SK-N-SH treated with all-trans-retinoic acid at 6 μM for 48 hours (cell line): Measurements from ENCODE around the gene FBLIM1.

Source experiments
- ATAC-seq: fragments of 200-7000 bp; cut with Tn5 transposase; 3 replicates; pipeline ENCODE4 v1.9.1; 2020; ENCODE audit warnings: mild to moderate bottlenecking, moderate library complexity
- ARNTL ChIP-seq: fragments of 450-650 bp; formaldehyde crosslinking; IDR thresholded peaks from 2 replicates; pipeline ENCODE4 v1.5.0; 2020; ENCODE audit warnings: low read depth, mild to moderate bottlenecking, moderate library complexity, borderline replicate concordance
- BACH2 ChIP-seq: fragments of 250-450 bp; sonication (Bioruptor Pico); IDR thresholded peaks from 2 replicates; pipeline ENCODE4 v1.9.0; 2021; ENCODE audit warnings: mild to moderate bottlenecking, borderline replicate concordance
- CREB5 ChIP-seq: fragments of 250-450 bp; sonication (Bioruptor Pico); IDR thresholded peaks from 2 replicates; pipeline ENCODE4 v1.5.1; 2020; ENCODE audit warnings: low read depth, mild to moderate bottlenecking, moderate library complexity
- CSDC2 ChIP-seq: fragments of 250-450 bp; sonication (Bioruptor Pico); IDR thresholded peaks from 2 replicates; pipeline ENCODE4 v1.5.0; 2020; ENCODE audit warnings: mild to moderate bottlenecking, moderate library complexity
- CSRNP3 ChIP-seq: fragments of 250-450 bp; sonication (Bioruptor Pico); IDR thresholded peaks from 2 replicates; pipeline ENCODE4 v1.5.1; 2021; ENCODE audit warnings: mild to moderate bottlenecking, moderate library complexity
- ESRRG ChIP-seq: fragments of 250-450 bp; sonication (Bioruptor Pico); IDR thresholded peaks from 2 replicates; pipeline ENCODE4 v1.6.1; 2021; ENCODE audit warnings: mild to moderate bottlenecking
- ISL1 ChIP-seq: fragments of 250-450 bp; sonication (Bioruptor Pico); IDR thresholded peaks from 2 replicates; pipeline ENCODE4 v2.1.2; 2022; ENCODE audit warnings: mild to moderate bottlenecking, moderate library complexity
- OSR1 ChIP-seq: fragments of 250-450 bp; sonication (Bioruptor Pico); IDR thresholded peaks from 2 replicates; pipeline ENCODE4 v1.8.0; 2022; ENCODE audit warnings: moderate library complexity, mild to moderate bottlenecking, inconsistent platforms
- PATZ1 ChIP-seq: fragments of 250-450 bp; sonication (Bioruptor Pico); IDR thresholded peaks from 2 replicates; pipeline ENCODE4 v1.8.0; 2020; ENCODE audit warnings: mild to moderate bottlenecking, moderate library complexity, borderline replicate concordance
- POU6F1 ChIP-seq: fragments of 250-450 bp; sonication (Bioruptor Pico); IDR thresholded peaks from 2 replicates; pipeline ENCODE4 v1.8.0; 2021; ENCODE audit warnings: low read depth, mild to moderate bottlenecking, moderate library complexity, borderline replicate concordance
- PPARA ChIP-seq: fragments of 250-450 bp; sonication (Bioruptor Pico); IDR thresholded peaks from 2 replicates; pipeline ENCODE4 v1.5.0; 2020; ENCODE audit warnings: mild to moderate bottlenecking, borderline replicate concordance
- RARB ChIP-seq: fragments of 250-450 bp; sonication (Bioruptor Pico); IDR thresholded peaks from 2 replicates; pipeline ENCODE4 v1.8.0; 2021; ENCODE audit warnings: mild to moderate bottlenecking, moderate library complexity
- SNAI2 ChIP-seq: fragments of 250-450 bp; sonication (Bioruptor Pico); IDR thresholded peaks from 2 replicates; pipeline ENCODE4 v1.5.0; 2020; ENCODE audit warnings: mild to moderate bottlenecking, moderate library complexity
- TCF4 ChIP-seq: fragments of 250-450 bp; sonication (Bioruptor Pico); IDR thresholded peaks from 2 replicates; pipeline ENCODE4 v1.8.0; 2021; ENCODE audit warnings: mild to moderate bottlenecking, moderate library complexity, borderline replicate concordance
- TOX ChIP-seq: fragments of 250-450 bp; sonication (Bioruptor Pico); IDR thresholded peaks from 2 replicates; pipeline ENCODE4 v1.8.0; 2021; ENCODE audit warnings: mild to moderate bottlenecking, moderate library complexity, borderline replicate concordance
- TSHZ2 ChIP-seq: fragments of 250-450 bp; sonication (Bioruptor Pico); IDR thresholded peaks from 2 replicates; pipeline ENCODE4 v1.5.0; 2020; ENCODE audit warnings: mild to moderate bottlenecking, moderate library complexity
- ZC3H10 ChIP-seq: fragments of 250-450 bp; sonication (Bioruptor Pico); IDR thresholded peaks from 2 replicates; pipeline ENCODE4 v1.5.1; 2021; ENCODE audit warnings: mild to moderate bottlenecking, moderate library complexity
- ZFP30 ChIP-seq: fragments of 450-650 bp; formaldehyde crosslinking; IDR thresholded peaks from 2 replicates; pipeline ENCODE4 v1.5.0; 2022; ENCODE audit warnings: mild to moderate bottlenecking, moderate library complexity
- ZNF565 ChIP-seq: fragments of 450-650 bp; formaldehyde crosslinking; conservative IDR thresholded peaks from 2 replicates; pipeline ENCODE4 v1.5.0; 2020; ENCODE audit warnings: low read depth, mild to moderate bottlenecking, moderate library complexity
- ZNF70 ChIP-seq: fragments of 450-650 bp; formaldehyde crosslinking; IDR thresholded peaks from 2 replicates; pipeline ENCODE4 v1.5.0; 2020; ENCODE audit warnings: mild to moderate bottlenecking, moderate library complexity
- ZNF8 ChIP-seq: fragments of 450-650 bp; formaldehyde crosslinking; IDR thresholded peaks from 2 replicates; pipeline ENCODE4 v1.5.0; 2020; ENCODE audit warnings: mild to moderate bottlenecking, moderate library complexity

The FBLIM1 gene

GRCh38 chr1:15714406-15715136 is 44.0 kb upstream of the FBLIM1 start (continued):
- no peak for TF ChIP-seq ARNTL (CRISPR knock-in tag)
- TF ChIP-seq, all 23 proteins: peak for 0

GRCh38 chr1:15717418-15718125 is 41.0 kb upstream of the FBLIM1 start:
- no peak for ATAC-seq
- TF ChIP-seq POU6F1 (CRISPR knock-in tag) (no peak), ZNF70 (CRISPR knock-in tag) (no peak), ZNF8 (no peak), PATZ1 (CRISPR knock-in tag) (no peak), CREB5 (CRISPR knock-in tag) (no peak), SNAI2 (no peak), TSHZ2 (no peak), ESRRG (CRISPR knock-in tag) (no peak), CSRNP3 (no peak), PPARA (CRISPR knock-in tag) (no peak), ZNF565 (CRISPR knock-in tag) (no peak), ZFP30 (CRISPR knock-in tag) (no peak), ZC3H10 (CRISPR knock-in tag) (no peak), BACH2 (no peak), CSDC2 (CRISPR knock-in tag) (no peak)

- TF ChIP-seq PATZ1 (CRISPR knock-in tag) = no peak
- no peak for TF ChIP-seq ZNF70 (CRISPR knock-in tag)
- TF ChIP-seq SNAI2 = no peak
- TF ChIP-seq ZC3H10 (CRISPR knock-in tag) = no peak
- TF ChIP-seq OSR1 = no peak
- no peak for TF ChIP-seq ARNTL (CRISPR knock-in tag)
- TF ChIP-seq TOX (CRISPR knock-in tag) = no peak
- TF ChIP-seq ZNF565 (CRISPR knock-in tag) = no peak
- no peak for TF ChIP-seq RARB (CRISPR knock-in tag)
- no peak for TF ChIP-seq CSRNP3
- TF ChIP-seq CREB5 (CRISPR knock-in tag) = no peak
- TF ChIP-seq CSDC2 (CRISPR knock-in tag) = no peak
- no peak for TF ChIP-seq ISL1 (CRISPR knock-in tag)
- no peak for TF ChIP-seq TCF4 (CRISPR knock-in tag)
- no peak for TF ChIP-seq ZFP30 (CRISPR knock-in tag)
- no peak for TF ChIP-seq PPARA (CRISPR knock-in tag)
- no peak for TF ChIP-seq ESRRG (CRISPR knock-in tag)
- no peak for TF ChIP-seq ZNF8
- TF ChIP-seq, all 23 proteins: peak for 0
- ATAC-seq = no peak
These were observed 40.4 kb upstream of the FBLIM1 start for GRCh38 chr1:15718199-15718601.
